SK-N-SH (cell line): ENCODE results near the gene INSYN2A. TPM values are rescaled to one million over a fixed set of nuclear protein-coding genes. Genes with fewer than 3 reads are reported as not detected.

Experiments used
- CTCF ChIA-PET: fragments of 300-600, 350-600 bp; formaldehyde crosslinking; extraction: SDS; loops from one replicate; lab custom pipeline; 2021; lab: Yijun Ruan, JAX
- POLR2A ChIA-PET: fragments of 350-600 bp; sonication (Branson Sonifier 250); formaldehyde crosslinking; extraction: SDS; loops from one replicate; lab custom pipeline; 2020; ENCODE audit warnings: antibody characterized with exemption, inconsistent platforms; lab: Yijun Ruan, JAX
- DNase-seq: peaks from one replicate; pipeline ENCODE4 v3.0.0; 2012
- H2AFZ ChIP-seq: fragments of 200-600 bp; sonication (generic); 2 replicates; pipeline ENCODE4 v1.8.1; 2016; ENCODE audit warnings: antibody characterized with exemption, mild to moderate bottlenecking, low read depth
- H3F3A ChIP-seq: fragments of 200-600 bp; sonication (generic); replicated peaks from 2 replicates; pipeline ENCODE3; 2016; ENCODE audit warnings: antibody characterized with exemption, mild to moderate bottlenecking; ENCODE audit not compliant: insufficient read depth
- H3K27ac ChIP-seq, 2 experiments: fragments of 200-500 bp in 1 of 2; fragments of 200-600 bp in 1 of 2; sonication (Bioruptor generic) in 1 of 2; sonication (generic), shearing (Covaris generic) in 1 of 2; 2 replicates each; pipeline versions ENCODE4 v1.5.1 to v1.6.1; 2014 to 2016; ENCODE audit warnings: low read depth in 2 of 2, inconsistent platforms in 1 of 2, low read length in 1 of 2, mild to moderate bottlenecking in 1 of 2, mixed read lengths in 1 of 2
- H3K27me3 ChIP-seq: fragments of 200-600 bp; sonication (generic), shearing (Covaris generic); 2 replicates; pipeline ENCODE4 v1.6.1; 2016; ENCODE audit warnings: mixed run types; ENCODE audit not compliant: insufficient read depth
- H3K36me3 ChIP-seq, 2 experiments: fragments of 200-500 bp in 1 of 2; fragments of 200-600 bp in 1 of 2; sonication (Bioruptor generic) in 1 of 2; sonication (generic) in 1 of 2; replicated peaks in 1 of 2; 2 replicates each; pipeline versions ENCODE3 to v1.5.1; 2014 to 2016; ENCODE audit warnings: low read length in 1 of 2, mild to moderate bottlenecking in 1 of 2; ENCODE audit not compliant: insufficient read depth in 2 of 2, control insufficient read depth in 1 of 2
- H3K4me1 ChIP-seq, 2 experiments: fragments of 200-500 bp in 1 of 2; fragments of 200-600 bp in 1 of 2; sonication (Bioruptor generic) in 1 of 2; sonication (generic), shearing (Covaris generic) in 1 of 2; 2 replicates each; pipeline versions ENCODE4 v1.5.1 to v1.6.1; 2014 to 2016; ENCODE audit warnings: low read depth in 1 of 2, low read length in 1 of 2, mixed run types in 1 of 2; ENCODE audit not compliant: insufficient read depth in 2 of 2, control insufficient read depth in 1 of 2
- H3K4me2 ChIP-seq: fragments of 200-600 bp; sonication (generic), shearing (Covaris generic); 2 replicates; pipeline ENCODE4 v1.6.1; 2017; ENCODE audit warnings: mixed run types
- H3K4me3 ChIP-seq, 2 experiments: fragments of 200-500 bp in 1 of 2; fragments of 200-600 bp in 1 of 2; sonication (Bioruptor generic) in 1 of 2; sonication (generic), shearing (Covaris generic) in 1 of 2; 2 replicates each; pipeline versions ENCODE4 v1.5.1 to v1.8.1; 2014 to 2016; ENCODE audit warnings: low read depth in 2 of 2, inconsistent platforms in 1 of 2, low read length in 1 of 2, mild to moderate bottlenecking in 1 of 2, mixed read lengths in 1 of 2, moderate library complexity in 1 of 2
- H3K79me2 ChIP-seq: fragments of 200-600 bp; sonication (generic); 2 replicates; pipeline ENCODE4 v1.8.1; 2017; ENCODE audit warnings: mild to moderate bottlenecking; ENCODE audit not compliant: insufficient read depth
- H3K9ac ChIP-seq: fragments of 200-600 bp; sonication (generic); 2 replicates; pipeline ENCODE4 v1.6.1; 2017; ENCODE audit warnings: mixed run types
- H3K9me2 ChIP-seq: fragments of 200-600 bp; sonication (generic); 2 replicates; pipeline ENCODE4 v1.6.1; 2017; ENCODE audit warnings: mixed run types
- H3K9me3 ChIP-seq: fragments of 200-600 bp; sonication (generic); 2 replicates; pipeline ENCODE4 v1.6.1; 2017; ENCODE audit warnings: mixed run types, mild to moderate bottlenecking, moderate library complexity
- H4K20me1 ChIP-seq: fragments of 200-600 bp; sonication (generic); 2 replicates; pipeline ENCODE4 v1.6.1; 2017; ENCODE audit warnings: mild to moderate bottlenecking, mixed run types; ENCODE audit not compliant: insufficient read depth
- CTCF ChIP-seq: fragments of 200-600 bp; sonication (generic); IDR thresholded peaks from 2 replicates; pipeline ENCODE4 v1.6.1; 2017; ENCODE audit warnings: antibody characterized with exemption, mild to moderate bottlenecking, moderate library complexity
- EP300 ChIP-seq, 2 experiments: IDR thresholded peaks; 2 replicates each; pipeline versions ENCODE4 v1.4.0 to v1.6.1; 2012; ENCODE audit warnings: borderline replicate concordance in 1 of 2, low read depth in 1 of 2, low read length in 1 of 2
- FOSL2 ChIP-seq: IDR thresholded peaks from 2 replicates; pipeline ENCODE4 v1.4.0; 2012; ENCODE audit warnings: low read depth, mild to moderate bottlenecking, moderate library complexity, borderline replicate concordance
- FOXJ3 ChIP-seq: sonication (generic); formaldehyde crosslinking; IDR thresholded peaks from 2 replicates; pipeline ENCODE4 v1.5.1; 2020; ENCODE audit warnings: mild to moderate bottlenecking, missing genetic modification reagents
- IRF3 ChIP-seq: fragments of 150-350 bp; IDR thresholded peaks from 2 replicates; pipeline ENCODE4 v1.6.1; 2016; ENCODE audit warnings: mild to moderate bottlenecking, low read depth, low read length
- JUND ChIP-seq: IDR thresholded peaks from 2 replicates; pipeline ENCODE4 v1.4.0; 2012
- MAX ChIP-seq: IDR thresholded peaks from 2 replicates; pipeline ENCODE4 v1.4.0; 2012; ENCODE audit warnings: low read depth
- MEF2A ChIP-seq: IDR thresholded peaks from 2 replicates; pipeline ENCODE4 v1.4.0; 2012; ENCODE audit warnings: low read depth, borderline replicate concordance
- NRF1 ChIP-seq: IDR thresholded peaks from 2 replicates; pipeline ENCODE4 v1.6.1; 2012; ENCODE audit warnings: low read depth, mild to moderate bottlenecking, low read length
- PBX3 ChIP-seq: IDR thresholded peaks from 2 replicates; pipeline ENCODE4; 2012
- RCOR1 ChIP-seq: fragments of 150-350 bp; IDR thresholded peaks from 2 replicates; pipeline ENCODE4 v1.6.1; 2017; ENCODE audit warnings: antibody characterized with exemption, low read length
- RXRA ChIP-seq: IDR thresholded peaks from 2 replicates; pipeline ENCODE4 v1.4.0; 2012; ENCODE audit warnings: low read depth, mild to moderate bottlenecking, borderline replicate concordance
- TAF1 ChIP-seq: IDR thresholded peaks from 2 replicates; pipeline ENCODE4 v1.6.1; 2012; ENCODE audit warnings: low read depth, mild to moderate bottlenecking, low read length, moderate library complexity, borderline replicate concordance
- TCF12 ChIP-seq: IDR thresholded peaks from 2 replicates; pipeline ENCODE4 v1.4.0; 2012
- TEAD4 ChIP-seq: IDR thresholded peaks from 2 replicates; pipeline ENCODE4 v1.4.0; 2012; ENCODE audit warnings: mild to moderate bottlenecking, borderline replicate concordance; ENCODE audit not compliant: insufficient read depth
- USF1 ChIP-seq: IDR thresholded peaks from 2 replicates; pipeline ENCODE4 v1.4.0; 2012; ENCODE audit warnings: low read depth, borderline replicate concordance
- WGBS: methylation state at CpG from one replicate; pipeline ENCODE4 v1.1.6; 2017; ENCODE audit warnings: low lambda C conversion rate; 5-methylcytosine and 5-hydroxymethylcytosine counted together
- polyA plus RNA-seq, 3 experiments: library from polyadenylated mRNA; depleted of rRNA; stranded (reverse); fragments of >200 nt; gene quantifications; 2 replicates each; pipeline ENCODE4 v1.2.3, GENCODE V29; 2012

The INSYN2A gene
- polyA plus RNA-seq, 1 of the 3 experiments (the other 2 are of a cell fraction) = 0.28 TPM

- Histone ChIP-seq H3K4me3 (no peak overlapping the region), H3K27ac (no peak overlapping the region), H3K9me2 (no peaks in the 10 kb centered on the region), H3K9me3 (no peaks in the 10 kb centered on the region), H3K36me3 (no peaks in the 10 kb centered on the region), H3K79me2 (no peaks in the 10 kb centered on the region), H3K27me3 (no peaks in the 10 kb centered on the region), H3F3A (peaks cover 38% of the 10 kb centered on the region), H3K4me1 (peaks cover 5 to 46% of the 10 kb centered on the region in 2 experiments), H3K9ac (no peak overlapping the region), H4K20me1 (no peaks in the 10 kb centered on the region), H3K4me2 (no peak overlapping the region), H2AFZ (no peak overlapping the region)
- DNase-seq = no peak
- 89% methylated on average over 10 of the region's 10 CpGs for WGBS
- ChIA-PET POLR2A (no interaction called here), CTCF (no interaction called here)
- no peak for TF ChIP-seq NRF1
- TF ChIP-seq FOXJ3 (CRISPR knock-in tag) = no peak
- TF ChIP-seq IRF3 = no peak
- TF ChIP-seq MAX = no peak
- TF ChIP-seq EP300 (IDR thresholded peaks at IDR 0.05; ENCODE audit: borderline replicate concordance in 1 of 2, low read depth in 1 of 2, low read length in 1 of 2) = no peak
- no peak for TF ChIP-seq PBX3
- TF ChIP-seq RCOR1 = no peak
- TF ChIP-seq USF1 = no peak
These were observed 44.9 kb downstream of the INSYN2A start for GRCh38 chr10:127151541-127151940.

GRCh38 chr10:127150136-127150535 is 46.3 kb downstream of the INSYN2A start:
- DNase-seq = no peak
- no peaks in the 10 kb centered on the region for H3K9me3 ChIP-seq
- peak overlapping the region; percentile 72 for H3K4me2 ChIP-seq
- 43% methylated on average over 5 of the region's 5 CpGs for WGBS
- peaks cover 5 to 57% of the 10 kb centered on the region in 2 experiments for H3K4me1 ChIP-seq
- no peaks in the 10 kb centered on the region for H3K9me2 ChIP-seq
- H3K79me2 ChIP-seq = no peaks in the 10 kb centered on the region
- peak overlapping the region in 1 of 2 experiments; percentile 96; a peak in 2 of 4 replicates for H3K27ac ChIP-seq
- no peak overlapping the region for H3K4me3 ChIP-seq
- no peak for TF ChIP-seq NRF1
- peak; percentile 61; the same call in 1 of the 2 replicates for TF ChIP-seq FOSL2
- no peak for TF ChIP-seq TAF1
- TF ChIP-seq PBX3 = no peak
- no peak for TF ChIP-seq TEAD4
- TF ChIP-seq RXRA = peak; percentile 73; the same call in 1 of the 2 replicates
- TF ChIP-seq CTCF = 0 out of 2 replicates have a peak, but pooled peaks have one; percentile 12
- peak; percentile 57; the same call in 1 of the 2 replicates for TF ChIP-seq JUND
- TF ChIP-seq MEF2A = no peak
- peak; percentile 40 for TF ChIP-seq TCF12
- no peak overlapping the region for H2AFZ ChIP-seq
- ChIA-PET CTCF (no interaction called here), POLR2A (no interaction called here)
- 0 out of 2 replicates have a peak overlapping the region, but pooled peaks have one; percentile 55 for H3K9ac ChIP-seq
- no peaks in the 10 kb centered on the region for H3K27me3 ChIP-seq
- peaks cover 39% of the 10 kb centered on the region for H3F3A ChIP-seq
- no peaks in the 10 kb centered on the region for H4K20me1 ChIP-seq
- no peaks in the 10 kb centered on the region for H3K36me3 ChIP-seq
